ENCODE results near the gene CA4. TPM values are rescaled to one million over a fixed set of nuclear protein-coding genes. Genes with fewer than 3 reads are reported as not detected.

CA4 gene
- total and polyA plus RNA-seq, 10 donors = 1.7 to 19.3 (median 8.1) TPM

DNA sequence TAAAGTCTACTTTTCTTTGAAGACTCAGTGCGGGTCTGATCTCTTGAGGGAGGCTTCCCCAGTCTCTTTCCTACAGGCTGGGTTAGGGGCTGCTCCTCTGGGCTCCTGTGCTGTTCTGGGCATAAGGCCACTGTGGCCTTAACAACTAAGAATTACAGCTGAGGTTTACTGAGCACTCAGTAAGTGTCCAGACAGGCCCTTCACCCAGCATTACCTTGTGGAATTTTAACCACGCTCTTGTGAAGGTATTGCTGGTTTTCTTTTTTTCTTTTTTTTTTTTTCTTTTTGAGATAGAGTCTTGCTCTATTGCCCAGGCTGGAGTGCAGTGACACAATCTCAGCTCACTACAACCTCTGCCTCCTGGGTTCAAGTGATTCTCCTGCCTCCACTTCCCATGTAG lies 3.6 kb upstream of the CA4 start:
- TF ChIP-seq, protein P1, sequence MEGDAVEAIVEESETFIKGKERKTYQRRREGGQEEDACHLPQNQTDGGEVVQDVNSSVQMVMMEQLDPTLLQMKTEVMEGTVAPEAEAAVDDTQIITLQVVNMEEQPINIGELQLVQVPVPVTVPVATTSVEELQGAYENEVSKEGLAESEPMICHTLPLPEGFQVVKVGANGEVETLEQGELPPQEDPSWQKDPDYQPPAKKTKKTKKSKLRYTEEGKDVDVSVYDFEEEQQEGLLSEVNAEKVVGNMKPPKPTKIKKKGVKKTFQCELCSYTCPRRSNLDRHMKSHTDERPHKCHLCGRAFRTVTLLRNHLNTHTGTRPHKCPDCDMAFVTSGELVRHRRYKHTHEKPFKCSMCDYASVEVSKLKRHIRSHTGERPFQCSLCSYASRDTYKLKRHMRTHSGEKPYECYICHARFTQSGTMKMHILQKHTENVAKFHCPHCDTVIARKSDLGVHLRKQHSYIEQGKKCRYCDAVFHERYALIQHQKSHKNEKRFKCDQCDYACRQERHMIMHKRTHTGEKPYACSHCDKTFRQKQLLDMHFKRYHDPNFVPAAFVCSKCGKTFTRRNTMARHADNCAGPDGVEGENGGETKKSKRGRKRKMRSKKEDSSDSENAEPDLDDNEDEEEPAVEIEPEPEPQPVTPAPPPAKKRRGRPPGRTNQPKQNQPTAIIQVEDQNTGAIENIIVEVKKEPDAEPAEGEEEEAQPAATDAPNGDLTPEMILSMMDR (IDR thresholded peaks at IDR 0.05 in 8 of 11, conservative IDR thresholded peaks at IDR 0.05 in 3 of 11) = no peak
- TF ChIP-seq POLR2AphosphoS5 (IDR thresholded peaks at IDR 0.05) (no peak), POLR2A (IDR thresholded peaks at IDR 0.05) (no peak)
- DNase-seq = no peak
- Histone ChIP-seq H3K4me1 (peaks cover 12 to 86% (median 44%) of the 10 kb centered on the region in 6 donors), H3K4me3 (no peak overlapping the region), H3K27me3 (replicated peaks in 1 of 7) (peaks cover 8 to 93% (median 53%) of the 10 kb centered on the region in 7 donors), H3K27ac (peak overlapping the region in 1 of 8 donors; percentile 92), H3K36me3 (no peaks in the 10 kb centered on the region), H3K9me3 (no peaks in the 10 kb centered on the region)
- WGBS, 5 donors = 79 to 87% (median 86%) methylated on average over 2 of the region's 2 CpGs
- intact Hi-C loops (cut with DNase I; ENCODE audit: low total_unique reads) = loop anchor here (10.0 kb wide), 1 partner anchor 289 kb away; no protein-coding TSS in a partner anchor

DNA sequence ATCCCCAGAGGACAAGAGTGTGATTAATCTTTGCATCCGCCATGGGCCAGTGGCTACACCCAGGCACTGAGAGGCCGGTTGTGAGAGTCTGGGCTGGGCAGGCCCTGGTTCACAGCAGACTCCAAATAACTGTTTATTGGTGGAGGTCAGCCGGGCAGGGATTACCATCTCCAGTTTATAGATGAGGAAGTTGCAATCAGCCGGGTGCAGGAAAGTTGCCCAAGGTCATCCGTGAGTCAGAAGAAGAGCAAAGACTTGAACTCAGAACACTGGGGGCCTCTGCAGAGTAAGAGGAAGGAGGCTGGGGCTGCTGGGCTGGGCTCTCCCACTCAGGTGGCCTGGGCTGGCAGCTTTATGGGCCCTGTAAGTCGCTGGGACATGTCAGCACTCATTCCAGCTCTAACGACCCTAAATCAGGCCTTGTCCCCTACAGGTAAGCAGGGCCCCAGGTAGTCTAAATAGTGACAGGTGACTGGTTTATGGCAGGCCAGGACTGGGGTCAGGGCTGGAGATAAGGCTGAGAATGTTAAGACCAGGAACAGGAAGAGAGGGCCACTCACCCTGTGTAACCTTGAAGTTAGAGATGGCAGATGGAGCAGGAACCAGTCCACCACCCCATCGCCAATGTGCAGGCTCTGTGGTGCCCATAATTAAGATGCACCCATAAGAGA lies 2.1 kb upstream of the CA4 start:
- no peak for TF ChIP-seq POLR2A (IDR thresholded peaks at IDR 0.05)
- TF ChIP-seq, protein P1 (IDR thresholded peaks at IDR 0.05 in 8 of 11, conservative IDR thresholded peaks at IDR 0.05 in 3 of 11) = no peak
- no peak for TF ChIP-seq POLR2AphosphoS5 (IDR thresholded peaks at IDR 0.05)
- peak; percentile 82 for DNase-seq
- H3K27me3 ChIP-seq (replicated peaks in 1 of 7) = peaks cover 6 to 93% (median 51%) of the 10 kb centered on the region in 7 donors
- intact Hi-C loops (cut with DNase I; ENCODE audit: low total_unique reads) = loop anchor here (10.0 kb wide), 1 partner anchor 287 kb away; no protein-coding TSS in a partner anchor
- WGBS, 5 donors = 52 to 74% (median 57%) methylated on average over 8 of the region's 8 CpGs
- H3K36me3 ChIP-seq = no peaks in the 10 kb centered on the region
- peak overlapping the region in 6 of 8 donors; percentile 41 to 92 (median 65) for H3K27ac ChIP-seq
- no peaks in the 10 kb centered on the region for H3K9me3 ChIP-seq
- no peak overlapping the region for H3K4me3 ChIP-seq
- peaks cover 12 to 85% (median 30%) of the 10 kb centered on the region in 6 donors for H3K4me1 ChIP-seq

DNA sequence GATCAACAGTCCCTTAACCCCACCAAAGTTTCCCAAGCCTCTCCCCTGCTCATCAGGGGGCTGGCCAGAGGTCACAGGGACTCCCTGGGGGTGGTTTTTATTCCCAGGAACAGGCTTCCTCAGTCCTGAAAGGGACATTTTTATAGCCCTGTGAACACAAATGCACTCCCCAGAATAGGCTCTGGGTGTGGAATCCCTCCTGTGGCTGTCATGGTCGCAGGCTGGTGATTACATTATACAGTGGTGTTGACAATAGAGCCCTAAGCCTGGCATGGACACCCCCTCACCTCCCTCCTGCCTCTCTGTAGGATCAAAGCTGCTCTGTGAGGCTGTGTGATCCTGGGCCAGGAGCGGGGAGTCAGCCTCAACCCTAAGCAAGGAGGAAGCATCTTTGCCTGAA lies 1.4 kb upstream of the CA4 start:
- TF ChIP-seq POLR2AphosphoS5 (IDR thresholded peaks at IDR 0.05) = no peak
- TF ChIP-seq, protein P1 (IDR thresholded peaks at IDR 0.05 in 8 of 11, conservative IDR thresholded peaks at IDR 0.05 in 3 of 11) = no peak
- TF ChIP-seq POLR2A (IDR thresholded peaks at IDR 0.05) = no peak
- peak overlapping the region in 2 of 8 donors; percentile 76 to 92 for H3K27ac ChIP-seq
- 55 to 77% (median 60%) methylated on average over 2 of the region's 2 CpGs for WGBS, 5 donors
- no peaks in the 10 kb centered on the region for H3K36me3 ChIP-seq
- DNase-seq = no peak
- peaks cover 6 to 93% (median 51%) of the 10 kb centered on the region in 7 donors for H3K27me3 ChIP-seq (replicated peaks in 1 of 7)
- H3K9me3 ChIP-seq = no peaks in the 10 kb centered on the region
- no peak overlapping the region for H3K4me3 ChIP-seq
- intact Hi-C loops (cut with DNase I; ENCODE audit: low total_unique reads) = loop anchor here (10.0 kb wide), 1 partner anchor 286 kb away; no protein-coding TSS in a partner anchor
- H3K4me1 ChIP-seq = peaks cover 9 to 78% (median 23%) of the 10 kb centered on the region in 6 donors

DNA sequence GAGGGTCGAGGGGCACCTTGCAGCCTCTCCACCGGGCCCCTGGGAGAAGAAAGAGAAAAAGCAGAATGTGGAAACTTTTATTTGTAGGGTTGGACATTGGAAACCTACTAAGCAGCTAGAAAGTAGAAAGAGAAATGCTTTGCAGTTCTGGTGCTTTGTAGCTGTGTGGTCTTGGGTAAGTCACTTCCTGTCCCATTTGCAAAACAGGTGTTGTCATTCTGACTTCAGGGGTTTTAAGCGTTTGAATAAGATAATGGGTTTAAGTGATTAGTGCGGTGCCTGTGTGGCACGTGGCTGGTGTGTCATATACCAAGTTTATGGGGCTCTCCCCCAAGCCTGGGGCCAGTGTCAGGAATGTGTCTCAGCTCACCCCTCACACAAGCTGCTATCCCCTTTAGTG lies 1.6 kb downstream of the CA4 start:
- intact Hi-C loops (cut with DNase I; ENCODE audit: low total_unique reads) = no loop called here
- peaks cover 8 to 56% (median 20%) of the 10 kb centered on the region in 6 donors for H3K4me1 ChIP-seq
- H3K27me3 ChIP-seq (replicated peaks in 1 of 7) = peaks cover 6 to 97% (median 51%) of the 10 kb centered on the region in 7 donors
- TF ChIP-seq POLR2AphosphoS5 (IDR thresholded peaks at IDR 0.05) = no peak
- H3K4me3 ChIP-seq = peak overlapping the region in 4 of 8 donors; percentile 39 to 63 (median 46)
- whole genome bisulfite sequencing, 5 donors = 21 to 36% (median 26%) methylated on average over 5 of the region's 5 CpGs
- no peak for DNase-seq
- H3K27ac ChIP-seq = peak overlapping the region in 7 of 8 donors; percentile 64 to 92 (median 83)
- H3K36me3 ChIP-seq = peaks cover 0 to 6% (median 0%) of the 10 kb centered on the region in 6 donors
- H3K9me3 ChIP-seq = no peaks in the 10 kb centered on the region

All from spleen (tissue), 11 donors.